ENCODE measurements around the gene IMPDH2. TPM values are rescaled to one million over a fixed set of nuclear protein-coding genes. Genes with fewer than 3 reads are reported as not detected.
A peak's percentile ranks its signal among the peaks of the same experiment; 100 is the strongest.
"Not testable (repeated sequence)": the region's sequence is repeated elsewhere in the genome, so short reads cannot be mapped to it uniquely, and the experiment has no call there.

IMPDH2 gene
- total RNA-seq, 4 donors from 2014 or later: 108 to 156 (median 128) TPM

- 77 to 84% methylated on average over 12 to 14 of the region's 17 CpGs for WGBS, 2 donors
- Histone ChIP-seq H3K27me3 (no peaks in the 10 kb centered on the region), H3K36me3 (peaks cover 0 to 60% (median 7%) of the 10 kb centered on the region in 3 donors), H3K4me1 (peaks cover 0 to 34% (median 10%) of the 10 kb centered on the region in 4 donors), H3K9me3 (no peaks in the 10 kb centered on the region), H3K27ac (no peak overlapping the region), H3K4me3 (no peak overlapping the region)
- no peak for DNase-seq (ENCODE audit: low spot score in 2 of 2)
- TF ChIP-seq EP300 (IDR thresholded peaks at IDR 0.05) (no peak), POLR2A (IDR thresholded peaks at IDR 0.05) (no peak)
- TF ChIP-seq, protein P1, sequence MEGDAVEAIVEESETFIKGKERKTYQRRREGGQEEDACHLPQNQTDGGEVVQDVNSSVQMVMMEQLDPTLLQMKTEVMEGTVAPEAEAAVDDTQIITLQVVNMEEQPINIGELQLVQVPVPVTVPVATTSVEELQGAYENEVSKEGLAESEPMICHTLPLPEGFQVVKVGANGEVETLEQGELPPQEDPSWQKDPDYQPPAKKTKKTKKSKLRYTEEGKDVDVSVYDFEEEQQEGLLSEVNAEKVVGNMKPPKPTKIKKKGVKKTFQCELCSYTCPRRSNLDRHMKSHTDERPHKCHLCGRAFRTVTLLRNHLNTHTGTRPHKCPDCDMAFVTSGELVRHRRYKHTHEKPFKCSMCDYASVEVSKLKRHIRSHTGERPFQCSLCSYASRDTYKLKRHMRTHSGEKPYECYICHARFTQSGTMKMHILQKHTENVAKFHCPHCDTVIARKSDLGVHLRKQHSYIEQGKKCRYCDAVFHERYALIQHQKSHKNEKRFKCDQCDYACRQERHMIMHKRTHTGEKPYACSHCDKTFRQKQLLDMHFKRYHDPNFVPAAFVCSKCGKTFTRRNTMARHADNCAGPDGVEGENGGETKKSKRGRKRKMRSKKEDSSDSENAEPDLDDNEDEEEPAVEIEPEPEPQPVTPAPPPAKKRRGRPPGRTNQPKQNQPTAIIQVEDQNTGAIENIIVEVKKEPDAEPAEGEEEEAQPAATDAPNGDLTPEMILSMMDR (IDR thresholded peaks at IDR 0.05): no peak
Observed at GRCh38 chr3:49012441-49013017, 16.7 kb downstream of the IMPDH2 start.

DNA sequence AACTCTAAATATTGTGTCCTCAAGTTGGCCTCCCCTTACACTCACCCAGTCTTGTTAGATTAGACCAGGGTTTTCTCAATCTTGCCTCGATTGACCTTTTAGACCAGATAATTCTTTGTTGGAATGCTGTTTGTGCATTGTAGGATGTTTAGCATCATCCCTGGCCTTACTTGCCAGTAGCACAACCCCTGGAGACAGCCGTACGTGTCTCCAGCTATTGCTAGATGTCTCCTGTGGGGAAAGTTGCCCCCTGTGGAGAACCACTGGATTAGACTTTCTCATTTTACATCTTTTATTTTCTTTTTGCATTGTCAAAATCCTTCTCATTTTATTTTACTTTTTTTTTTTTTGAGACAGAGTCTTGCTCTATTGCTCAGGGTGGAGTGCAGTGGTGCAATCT lies 19.8 kb downstream of the IMPDH2 start:
- Histone ChIP-seq H3K9me3 (no peaks in the 10 kb centered on the region), H3K4me3 (no peak overlapping the region), H3K27ac (no peak overlapping the region), H3K36me3 (peaks cover 0 to 37% (median 0%) of the 10 kb centered on the region in 3 donors), H3K27me3 (no peaks in the 10 kb centered on the region), H3K4me1 (peaks cover 0 to 39% (median 11%) of the 10 kb centered on the region in 4 donors)
- no peak for DNase-seq (ENCODE audit: low spot score in 2 of 2)
- TF ChIP-seq, protein P1 (IDR thresholded peaks at IDR 0.05): no peak
- TF ChIP-seq POLR2A (IDR thresholded peaks at IDR 0.05): no peak
- TF ChIP-seq EP300 (IDR thresholded peaks at IDR 0.05): no peak
- WGBS, 2 donors: 75 to 79% methylated on average over 3 of the region's 3 CpGs

DNA sequence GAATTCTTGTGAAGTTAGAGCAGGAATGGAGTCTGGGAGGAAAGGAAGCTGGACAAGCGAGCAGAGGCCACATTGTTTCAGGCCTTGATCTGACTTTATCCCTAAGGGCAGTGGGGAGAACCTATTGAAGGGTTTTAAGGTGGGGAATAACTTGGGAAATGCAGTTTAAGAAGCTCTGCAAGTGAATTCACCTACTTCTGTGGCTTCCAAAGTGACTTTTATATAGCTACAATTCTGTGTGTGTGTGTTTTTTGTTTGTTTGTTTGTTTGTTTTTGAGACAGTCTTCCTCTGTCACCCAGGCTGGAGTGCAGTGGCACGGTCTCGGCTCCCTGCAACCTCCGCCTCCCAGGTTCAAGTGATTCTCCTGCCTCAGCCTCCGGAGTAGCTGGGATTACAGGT lies 20.6 kb downstream of the IMPDH2 start:
- Histone ChIP-seq H3K4me3 (peak overlapping the region in 1 of 4 donors; percentile 80), H3K27ac (peak overlapping the region in 3 of 4 donors; percentile 97 to 98 (median 98)), H3K4me1 (peaks cover 0 to 39% (median 11%) of the 10 kb centered on the region in 4 donors), H3K36me3 (peaks cover 0 to 35% (median 0%) of the 10 kb centered on the region in 3 donors)
- not testable (repeated sequence) for H3K9me3 ChIP-seq; DNase-seq (ENCODE audit: low spot score in 2 of 2); H3K27me3 ChIP-seq
- 79 to 88% methylated on average over 5 of the region's 5 CpGs for WGBS, 2 donors

DNA sequence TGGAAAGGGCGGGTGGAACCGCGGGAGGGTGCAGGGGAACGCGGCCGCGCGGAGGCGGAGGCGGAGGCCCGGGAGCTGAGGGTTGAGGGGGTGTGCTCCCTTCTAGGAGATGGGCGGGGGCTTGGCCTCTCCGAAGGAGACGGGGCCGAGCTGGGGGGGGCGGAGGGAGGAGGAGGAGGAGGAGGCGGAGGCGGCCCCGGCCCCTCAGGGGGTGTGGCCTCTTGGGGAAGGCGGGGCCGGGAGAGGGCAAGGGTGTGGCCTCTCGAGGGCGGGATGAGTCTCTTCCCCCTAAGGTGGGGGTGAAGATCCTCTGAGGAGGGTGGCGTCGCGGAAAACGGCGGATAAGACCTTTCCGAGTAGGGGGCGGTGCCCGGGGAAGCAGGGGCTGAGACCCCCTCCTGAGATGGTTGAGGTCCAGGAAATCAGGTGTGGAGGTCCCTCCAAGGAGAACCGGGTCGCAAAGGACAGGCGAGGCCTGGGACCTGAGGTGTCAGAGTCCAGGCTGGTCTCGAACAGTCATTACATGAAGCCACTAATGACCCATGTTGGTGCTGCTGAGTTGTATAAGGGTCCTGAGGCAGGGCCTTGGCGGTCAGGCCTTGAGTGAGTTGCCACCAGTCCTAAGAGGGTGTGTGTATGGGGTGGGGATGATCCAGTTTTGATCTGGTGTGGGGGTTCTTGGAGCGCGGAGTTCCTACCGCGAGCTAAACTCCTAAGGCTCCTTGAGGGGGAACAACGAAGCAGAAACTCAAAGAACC lies 21.2 kb downstream of the IMPDH2 start:
- WGBS, 2 donors: 12 to 13% methylated on average over 36 to 40 of the region's 41 CpGs
- TF ChIP-seq, protein P1 (IDR thresholded peaks at IDR 0.05): no peak
- no peak for TF ChIP-seq EP300 (IDR thresholded peaks at IDR 0.05)
- no peak for TF ChIP-seq POLR2A (IDR thresholded peaks at IDR 0.05)
- peak; percentile 77 for DNase-seq (ENCODE audit: low spot score in 2 of 2)
- Histone ChIP-seq H3K9me3 (no peaks in the 10 kb centered on the region), H3K27me3 (no peaks in the 10 kb centered on the region), H3K36me3 (peaks cover 0 to 33% (median 0%) of the 10 kb centered on the region in 3 donors), H3K4me3 (peak overlapping the region; percentile 80 to 98 (median 87)), H3K27ac (peak overlapping the region; percentile 97 to 99 (median 98)), H3K4me1 (peaks cover 0 to 34% (median 11%) of the 10 kb centered on the region in 4 donors)

- WGBS, 2 donors: 0% methylated on average over 44 to 54 of the region's 65 CpGs
- Histone ChIP-seq H3K9me3 (no peaks in the 10 kb centered on the region), H3K27me3 (no peaks in the 10 kb centered on the region), H3K4me3 (peak within 1 kb of the TSS; percentile 80 to 98 (median 87)), H3K27ac (peak within 1 kb of the TSS; percentile 97 to 99 (median 98)), H3K36me3 (peaks cover 0 to 33% (median 0%) of the 10 kb centered on the region in 3 donors), H3K4me1 (peaks cover 0 to 29% (median 11%) of the 10 kb centered on the region in 4 donors)
- DNase-seq (ENCODE audit: low spot score in 2 of 2): peak; percentile 94 to 95
- TF ChIP-seq POLR2A (IDR thresholded peaks at IDR 0.05) (peak; percentile 30 to 81), EP300 (IDR thresholded peaks at IDR 0.05) (peak; percentile 65 to 94)
- TF ChIP-seq, protein P1 (IDR thresholded peaks at IDR 0.05): peak; percentile 41 to 78 (median 59)
Observed at GRCh38 chr3:49007068-49007770, 22.0 kb downstream of the IMPDH2 start, which contains the start of gene WDR6. TSS of gene WDR6 (plus strand) at chr3:49007391. CDS start at chr3:49007432, 41 bp downstream.
